GM19035 (cell line): ENCODE results near the gene C19orf25.

Source experiments
- ATAC-seq: cut with Tn5 transposase; IDR thresholded peaks from one replicate; pipeline ENCODE4 v1.9.1; 2021; ENCODE audit not compliant: unreplicated experiment

The C19orf25 gene

DNA sequence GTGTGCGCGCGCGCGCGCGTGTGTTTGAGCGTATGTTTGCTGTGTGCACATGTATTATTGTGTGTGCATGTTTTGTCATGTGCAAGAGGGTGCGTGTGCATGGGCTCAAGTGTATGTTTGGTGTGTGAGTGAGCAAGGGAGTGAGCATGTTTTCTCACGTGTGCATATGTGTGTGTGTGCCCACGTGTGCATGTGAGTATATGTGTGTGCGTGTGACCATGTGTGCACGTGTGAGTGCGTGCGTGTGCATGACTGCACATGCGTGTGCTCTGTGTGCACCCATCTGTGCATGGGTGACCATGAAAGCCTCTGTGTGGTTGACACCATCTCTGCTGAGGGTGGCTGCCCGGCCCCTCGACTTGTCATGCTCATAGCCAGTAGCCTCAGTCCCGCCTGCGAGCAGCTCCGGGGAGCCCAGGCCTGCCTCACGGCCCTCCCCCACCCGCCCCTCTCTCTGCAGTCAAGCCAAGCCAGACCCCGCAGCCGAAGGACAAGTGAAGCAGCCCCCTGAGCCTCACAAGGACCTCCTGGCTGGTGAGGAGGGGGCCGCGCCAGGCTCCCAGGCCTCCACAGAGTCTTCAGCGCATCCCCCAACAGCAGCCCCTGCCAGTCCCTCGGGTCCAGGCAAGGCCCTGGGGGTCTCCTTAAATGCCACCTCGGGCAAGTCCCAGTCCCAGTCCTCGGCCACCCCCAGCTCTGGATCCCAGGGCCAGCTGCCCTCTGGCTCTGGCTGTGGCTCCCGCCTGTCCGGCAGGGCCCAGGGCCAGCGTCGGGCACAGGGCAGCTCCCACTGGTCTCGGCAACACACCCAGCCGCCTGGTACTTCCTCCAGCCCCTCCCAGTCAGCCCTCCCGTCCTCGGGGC is 17.9 kb upstream of the C19orf25 start:
- no peak for ATAC-seq

DNA sequence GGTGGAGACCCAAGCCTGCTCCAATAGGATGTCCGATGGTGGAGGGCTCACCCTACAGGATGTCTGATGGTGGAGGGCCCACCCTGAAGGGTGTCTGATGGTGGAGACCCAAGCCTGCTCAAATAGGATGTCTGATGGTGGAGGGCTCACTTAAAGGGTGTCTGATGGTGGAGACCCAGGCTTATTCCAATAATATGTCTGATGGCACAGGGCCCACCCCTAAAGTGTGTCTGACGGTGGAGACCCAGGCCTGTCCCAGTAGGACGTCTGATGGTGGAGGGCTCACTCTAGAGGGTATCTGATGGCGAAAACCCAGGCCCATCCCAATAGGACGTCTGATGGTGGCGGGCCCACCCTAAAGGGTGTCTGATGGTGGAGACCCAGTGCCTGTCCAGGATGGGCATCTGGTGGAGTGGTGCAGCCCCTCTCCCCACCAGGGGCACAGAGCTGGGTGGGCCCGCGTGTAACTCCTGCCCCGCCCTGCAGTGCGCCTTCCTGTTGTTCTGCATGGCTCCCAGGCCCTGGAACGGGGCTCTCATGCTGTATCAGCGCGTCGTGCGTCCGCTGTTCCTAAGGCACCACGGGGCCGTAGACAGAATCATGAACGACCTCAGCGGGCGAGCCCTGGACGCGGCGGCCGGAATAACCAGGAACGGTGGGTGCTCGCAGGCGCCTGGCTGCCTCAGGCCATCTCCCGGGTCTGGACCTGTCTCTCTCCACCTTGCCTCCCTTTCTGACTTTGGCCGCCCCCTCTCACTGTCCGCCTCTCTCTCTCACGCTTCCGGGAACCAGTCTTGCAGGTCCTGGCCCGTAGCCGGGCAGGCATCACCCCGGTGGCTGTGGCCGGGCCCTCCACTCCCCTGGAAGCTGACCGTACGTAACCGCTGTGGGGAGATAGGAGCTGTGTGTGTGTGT is 17.0 kb upstream of the C19orf25 start:
- no peak for ATAC-seq

DNA sequence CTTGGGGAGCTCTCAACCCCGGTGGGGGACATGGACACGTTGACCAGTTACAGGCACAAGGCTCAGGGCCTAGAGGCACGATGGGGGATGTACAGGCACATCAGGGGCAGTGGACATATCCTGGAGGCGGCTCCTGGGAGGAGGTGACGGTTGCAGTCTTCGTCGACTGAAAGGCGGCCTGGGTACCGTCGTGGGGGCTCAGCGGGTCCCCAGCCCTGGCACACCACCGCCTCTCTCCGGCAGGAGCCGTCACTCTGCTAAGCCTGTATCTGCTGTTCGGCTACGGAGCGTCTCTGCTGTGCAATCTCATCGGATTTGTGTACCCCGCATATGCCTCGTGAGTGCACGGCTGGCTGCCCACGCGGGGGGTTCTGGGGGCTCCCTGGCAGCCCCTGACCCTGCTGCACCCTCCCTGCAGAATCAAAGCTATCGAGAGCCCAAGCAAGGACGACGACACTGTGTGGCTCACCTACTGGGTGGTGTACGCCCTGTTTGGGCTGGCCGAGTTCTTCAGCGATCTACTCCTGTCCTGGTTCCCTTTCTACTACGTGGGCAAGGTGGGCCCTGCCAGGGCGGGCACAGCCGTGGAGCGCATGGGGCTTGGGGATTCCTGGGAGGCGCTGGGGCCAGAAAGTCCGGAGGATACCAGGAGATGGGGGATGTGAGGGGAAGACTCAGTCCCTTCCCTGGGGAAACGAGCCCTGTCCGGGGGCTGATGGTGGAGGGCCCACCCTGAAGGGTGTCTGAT is 16.2 kb upstream of the C19orf25 start:
- ATAC-seq: no peak

DNA sequence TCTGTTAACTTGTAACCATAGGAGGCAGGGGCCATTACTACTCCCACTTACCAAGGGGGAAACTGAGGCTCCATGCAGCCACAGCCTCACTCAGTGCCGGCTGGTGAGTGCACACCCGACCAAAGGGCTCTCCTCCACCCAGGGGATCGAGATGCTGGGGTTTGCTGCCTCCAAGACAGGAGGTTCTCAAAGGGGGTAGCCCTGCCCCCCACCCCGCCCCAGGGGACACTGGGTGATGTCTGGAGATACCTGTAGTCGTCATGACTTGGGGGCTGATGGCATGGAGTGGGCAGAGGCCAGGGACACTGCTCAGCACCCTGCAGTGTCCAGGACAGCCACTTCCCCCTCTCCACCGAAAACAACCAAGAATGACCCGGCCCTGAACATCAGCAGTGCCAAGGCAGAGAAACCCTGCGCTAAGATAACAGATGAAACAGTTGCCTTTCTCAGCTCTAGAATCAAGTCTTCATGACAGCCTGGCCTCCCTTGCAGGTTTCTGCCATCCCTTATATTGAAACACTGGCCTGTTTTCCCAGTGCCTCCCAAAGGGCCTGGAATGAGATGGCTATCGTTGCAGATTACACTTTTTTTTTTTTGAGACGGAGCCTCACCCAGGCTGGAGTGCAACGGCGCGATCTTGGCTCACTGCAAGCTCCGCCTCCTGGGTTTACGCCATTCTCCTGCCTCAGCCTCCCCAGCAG is 15.2 kb upstream of the C19orf25 start:
- no peak for ATAC-seq

DNA sequence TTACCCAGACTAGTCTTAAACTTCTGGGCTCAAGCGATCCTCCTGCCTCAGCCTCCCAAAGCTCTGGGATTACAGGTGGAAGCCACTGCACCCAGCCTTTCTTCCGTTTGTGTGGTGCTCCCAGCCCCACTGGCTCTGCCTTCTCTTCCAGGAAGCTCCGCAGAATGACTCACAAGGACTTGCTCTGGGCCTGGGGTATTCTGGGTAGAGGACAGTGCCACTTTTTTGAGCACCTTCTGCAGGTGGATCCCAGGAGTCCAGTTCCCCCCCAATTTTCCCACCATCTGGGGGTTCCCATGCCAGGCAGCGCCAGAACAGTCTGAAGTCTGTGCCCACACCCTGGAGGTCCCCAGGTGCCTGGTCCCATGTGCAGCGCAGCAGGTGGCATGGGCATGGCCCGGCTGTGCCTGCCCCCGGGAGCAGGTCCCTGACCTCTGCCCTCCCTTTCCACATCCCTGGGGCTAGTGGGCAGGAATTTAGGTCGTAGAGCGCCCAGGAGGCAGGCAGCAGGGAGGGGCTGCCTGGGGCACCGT is 13.5 kb upstream of the C19orf25 start:
- no peak for ATAC-seq

DNA sequence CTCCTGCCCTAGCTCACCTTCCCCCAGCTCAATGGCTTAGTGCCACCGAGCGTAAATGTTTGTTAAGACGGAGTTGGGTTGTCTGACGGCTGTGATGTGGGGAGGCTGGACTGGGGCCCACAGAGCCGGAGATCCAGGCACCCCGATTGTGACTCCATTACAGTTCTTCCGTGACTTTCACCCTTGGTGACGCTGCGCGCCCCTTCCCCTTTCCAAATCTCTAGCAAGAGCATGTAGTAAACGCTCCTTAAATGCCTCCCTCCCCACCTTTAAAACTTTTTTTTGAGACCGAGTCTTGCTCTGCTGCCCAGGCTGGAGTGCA is 12.8 kb upstream of the C19orf25 start:
- ATAC-seq: no peak

DNA sequence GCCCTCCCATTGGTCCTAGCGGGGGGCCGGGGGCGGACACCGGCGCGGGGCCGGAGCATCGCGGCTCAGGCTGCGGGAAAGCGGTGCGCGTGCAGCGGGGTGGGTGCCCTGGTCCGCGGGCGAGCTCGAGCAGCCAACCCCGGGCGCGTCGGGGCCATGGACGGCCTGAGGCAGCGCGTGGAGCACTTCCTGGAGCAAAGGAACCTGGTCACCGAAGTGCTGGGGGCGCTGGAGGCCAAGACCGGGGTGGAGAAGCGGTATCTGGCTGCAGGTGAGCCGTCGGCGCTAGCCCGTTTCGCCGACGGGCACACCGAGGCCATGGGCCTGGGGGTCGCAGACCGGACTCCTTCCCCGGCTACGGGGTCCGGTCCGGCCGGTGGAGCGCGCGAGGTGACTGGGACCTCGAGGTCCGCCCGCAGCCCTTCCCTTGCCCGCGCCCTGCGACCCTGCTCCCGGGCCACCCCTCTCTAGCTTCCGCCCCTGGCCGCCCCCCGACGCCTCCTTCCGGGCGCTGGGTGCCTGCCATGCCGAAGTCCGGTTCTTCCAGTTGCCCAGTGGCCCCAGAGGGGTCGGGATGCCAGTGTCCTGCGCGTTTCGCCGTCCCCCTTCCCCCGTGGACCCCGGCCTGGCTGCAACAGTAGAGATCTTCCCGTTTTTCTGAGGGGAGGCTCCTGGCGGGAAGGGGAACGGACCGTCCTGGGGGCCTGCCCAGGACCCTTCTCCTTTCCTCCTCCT is 12.3 kb upstream of the C19orf25 start, which contains the start of gene REEP6:
Gene REEP6 (plus strand): TSS at position 68 of the 735 bp plus-strand sequence. CDS start 89 bp downstream, at position 157.
- ATAC-seq: no peak

DNA sequence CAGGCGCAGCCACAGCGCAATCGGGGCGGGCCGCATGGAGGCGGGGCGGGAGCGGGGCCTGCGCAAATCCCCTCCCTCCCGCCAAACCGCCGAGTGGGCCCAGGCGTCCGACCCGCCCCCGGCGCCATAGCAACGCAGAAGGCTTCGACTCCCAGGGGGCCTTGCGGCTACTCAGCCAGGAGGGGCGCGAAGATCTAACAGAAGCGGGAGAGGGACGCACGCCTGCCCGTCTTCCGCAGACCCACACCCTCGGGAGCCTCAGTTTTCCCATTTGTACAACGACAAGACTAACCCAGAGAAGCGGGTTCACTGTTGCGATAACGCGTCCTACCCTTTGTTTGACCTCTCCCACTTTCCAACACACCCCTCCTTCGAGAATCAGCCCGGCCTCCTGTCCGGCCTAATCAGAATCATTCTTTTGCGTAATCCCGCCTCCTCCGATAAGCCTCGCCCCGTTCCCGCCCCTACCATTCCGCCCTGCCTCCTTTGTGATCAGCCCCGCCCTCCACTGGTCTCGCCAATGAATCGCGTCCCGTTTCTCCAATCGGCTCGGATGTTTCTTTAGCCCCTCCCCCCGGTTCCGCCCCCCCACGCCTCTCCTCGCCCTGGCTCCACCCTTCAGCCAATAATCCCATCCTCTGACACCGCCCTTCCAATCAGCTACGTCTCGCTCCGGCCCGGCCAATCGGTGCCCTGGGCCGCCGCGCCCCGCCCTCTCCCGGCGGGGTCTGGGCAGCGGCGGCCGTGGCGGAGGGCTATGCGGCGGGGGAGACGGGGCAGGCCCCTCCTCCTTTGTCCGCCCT is 11.5 kb upstream of the C19orf25 start, which contains the start of gene PCSK4:
Gene PCSK4 (minus strand): TSS at position 40 of the 803 bp plus-strand sequence. CDS start 4 bp downstream, at position 36.
- peak; percentile 81 for ATAC-seq

DNA sequence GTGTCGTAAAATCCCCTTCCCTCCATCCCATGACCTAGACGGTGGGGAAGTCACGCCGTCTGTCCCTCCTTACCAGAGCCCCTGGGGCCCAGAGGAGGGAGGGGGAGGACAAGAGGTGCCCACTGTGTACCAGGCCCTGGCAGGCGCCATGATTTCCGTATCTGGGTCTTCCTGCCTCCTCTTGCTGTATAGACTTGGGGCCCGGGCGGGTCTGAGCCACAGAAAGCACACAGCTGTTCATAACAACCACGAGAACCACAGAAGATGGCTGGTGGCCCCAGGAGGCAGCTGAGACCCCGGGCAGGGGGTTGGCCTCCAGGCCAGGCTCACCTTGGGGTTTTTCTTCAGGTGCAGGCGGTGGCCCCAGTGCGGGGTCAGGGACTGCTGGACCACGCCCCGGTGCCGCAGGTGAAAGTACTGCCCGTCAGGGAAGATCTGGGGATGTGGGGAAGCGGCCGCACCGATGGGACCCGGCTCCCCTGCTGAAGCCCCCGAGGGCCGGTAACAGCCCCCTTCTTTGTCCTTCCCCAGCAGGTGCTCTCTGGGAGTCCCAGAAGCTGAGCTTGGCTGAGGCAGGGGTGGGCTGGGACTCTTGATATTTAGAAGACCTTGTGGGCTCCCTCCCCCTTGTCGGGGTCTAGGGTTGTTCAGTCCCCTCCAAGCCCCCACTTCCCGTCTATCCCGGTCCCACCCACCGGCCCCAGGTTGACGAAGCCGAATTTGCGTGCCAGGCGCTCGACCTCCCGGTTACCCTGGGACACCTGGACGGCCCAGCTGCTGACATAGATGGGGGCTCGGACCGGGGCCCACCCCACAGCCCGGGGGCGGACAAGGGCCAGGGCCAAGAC is 10.7 kb upstream of the C19orf25 start:
- ATAC-seq: no peak

DNA sequence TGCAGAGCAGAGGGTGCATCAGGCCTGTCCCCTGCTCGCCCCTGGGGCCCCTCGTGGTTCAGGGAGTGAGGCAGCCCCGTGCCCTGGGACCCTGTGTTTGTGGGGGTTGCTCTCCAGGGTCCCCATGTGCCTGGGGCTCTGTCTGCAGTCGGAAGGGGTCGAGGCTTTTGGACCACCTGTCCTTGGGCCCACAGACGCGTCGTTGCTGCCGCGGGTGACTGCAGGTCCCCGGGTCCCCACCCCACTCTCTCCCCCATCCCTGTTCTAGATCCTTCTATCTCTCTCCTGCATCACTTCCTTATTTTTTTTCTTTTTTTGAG is 9.2 kb upstream of the C19orf25 start:
- ATAC-seq: no peak

DNA sequence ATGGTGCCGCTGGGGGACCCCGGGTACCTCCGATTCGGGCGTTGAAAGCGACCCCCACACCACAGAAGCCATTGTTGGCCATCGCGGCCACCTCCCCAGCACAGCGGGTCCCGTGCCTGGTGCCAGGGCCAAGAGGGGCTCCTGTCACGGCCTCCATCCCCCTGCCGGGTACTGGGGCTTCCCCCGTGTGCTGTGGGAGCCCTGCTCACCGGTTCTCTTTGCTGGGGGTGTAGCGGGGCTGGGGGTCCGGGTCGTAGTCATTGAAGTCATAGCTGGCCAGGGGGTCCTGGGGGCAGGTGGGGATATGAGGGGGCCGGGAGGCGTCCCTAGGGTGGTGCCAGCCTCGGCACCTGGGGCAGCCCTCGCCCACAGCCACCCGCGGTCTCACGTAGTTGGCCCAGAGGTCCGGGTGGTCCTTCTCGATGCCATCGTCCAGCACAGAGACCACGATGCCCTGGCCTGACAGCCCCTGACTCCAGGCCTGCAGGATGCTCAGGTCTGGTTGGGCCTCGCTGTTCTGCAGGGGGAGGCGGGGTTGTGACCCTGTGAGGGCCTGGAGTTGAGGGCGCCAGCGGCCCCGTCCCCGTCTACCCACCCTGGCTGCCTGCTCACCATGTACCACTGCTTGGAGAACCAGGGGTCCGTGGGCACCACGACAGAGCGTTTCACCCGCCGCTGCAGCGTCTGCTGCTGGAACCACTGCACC is 8.7 kb upstream of the C19orf25 start:
- no peak for ATAC-seq

DNA sequence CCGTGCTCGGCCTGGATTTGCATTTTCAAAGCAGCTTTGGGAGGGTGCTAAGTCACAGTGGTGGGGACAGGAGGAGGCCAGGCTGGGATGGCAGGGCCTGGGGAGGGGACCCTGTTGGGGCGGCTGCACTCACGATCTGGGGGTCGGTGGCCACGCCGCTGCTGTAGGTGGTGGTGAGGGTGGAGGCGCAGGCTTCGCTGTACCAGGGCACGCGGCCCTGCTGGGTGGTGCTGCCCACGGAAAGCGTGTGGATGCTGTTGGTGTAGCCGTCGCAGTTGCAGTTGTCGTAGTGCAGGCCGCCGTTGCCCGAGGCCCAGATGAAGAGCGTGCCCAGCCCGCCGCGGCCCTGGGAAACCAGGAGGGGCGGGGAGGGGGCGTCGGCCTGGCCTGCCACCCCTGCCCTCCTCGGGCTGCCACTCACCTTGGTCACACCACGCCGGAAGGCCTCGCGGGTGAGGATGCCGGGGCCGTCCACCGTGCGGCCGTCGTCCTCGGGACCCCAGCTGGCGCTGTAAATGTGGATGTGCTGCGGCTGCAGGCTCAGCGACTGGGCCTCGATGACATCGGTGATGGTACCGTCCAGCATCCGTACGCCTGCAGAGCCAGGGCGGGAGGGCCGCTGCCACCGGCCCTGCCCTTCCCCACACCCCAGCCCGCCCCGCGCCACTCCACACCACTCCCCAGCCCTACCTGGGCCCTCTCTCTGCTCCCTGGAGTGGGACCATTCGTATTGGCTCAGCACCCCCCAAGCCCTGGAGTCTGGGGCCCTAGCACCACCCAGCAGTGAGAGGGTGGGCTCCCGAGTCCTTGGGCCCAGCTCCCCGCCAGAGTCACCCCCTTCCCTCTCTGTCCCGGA is 7.9 kb upstream of the C19orf25 start:
- no peak for ATAC-seq

DNA sequence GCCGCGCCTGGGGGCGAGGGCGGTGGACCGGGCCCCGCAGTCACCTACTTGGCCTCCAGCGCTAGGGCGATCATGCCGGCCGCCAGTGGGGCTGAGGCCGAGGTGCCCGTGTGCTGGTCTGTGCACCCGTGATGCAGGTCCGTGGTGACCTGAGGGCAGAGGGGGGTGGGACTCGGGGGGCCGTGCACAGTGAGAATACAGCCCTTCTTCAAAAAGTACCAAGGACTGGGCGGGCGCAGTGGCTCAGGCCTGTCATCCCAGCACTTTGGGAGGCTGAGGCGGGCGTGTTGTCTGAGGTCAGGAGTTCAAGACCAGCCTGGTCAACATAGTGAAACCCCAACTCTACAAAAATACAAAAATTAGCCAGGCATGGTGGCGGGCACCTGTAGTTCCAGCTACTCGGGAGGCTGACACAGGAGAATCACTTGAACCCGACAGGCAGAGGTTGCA is 5.0 kb upstream of the C19orf25 start:
- no peak for ATAC-seq

DNA sequence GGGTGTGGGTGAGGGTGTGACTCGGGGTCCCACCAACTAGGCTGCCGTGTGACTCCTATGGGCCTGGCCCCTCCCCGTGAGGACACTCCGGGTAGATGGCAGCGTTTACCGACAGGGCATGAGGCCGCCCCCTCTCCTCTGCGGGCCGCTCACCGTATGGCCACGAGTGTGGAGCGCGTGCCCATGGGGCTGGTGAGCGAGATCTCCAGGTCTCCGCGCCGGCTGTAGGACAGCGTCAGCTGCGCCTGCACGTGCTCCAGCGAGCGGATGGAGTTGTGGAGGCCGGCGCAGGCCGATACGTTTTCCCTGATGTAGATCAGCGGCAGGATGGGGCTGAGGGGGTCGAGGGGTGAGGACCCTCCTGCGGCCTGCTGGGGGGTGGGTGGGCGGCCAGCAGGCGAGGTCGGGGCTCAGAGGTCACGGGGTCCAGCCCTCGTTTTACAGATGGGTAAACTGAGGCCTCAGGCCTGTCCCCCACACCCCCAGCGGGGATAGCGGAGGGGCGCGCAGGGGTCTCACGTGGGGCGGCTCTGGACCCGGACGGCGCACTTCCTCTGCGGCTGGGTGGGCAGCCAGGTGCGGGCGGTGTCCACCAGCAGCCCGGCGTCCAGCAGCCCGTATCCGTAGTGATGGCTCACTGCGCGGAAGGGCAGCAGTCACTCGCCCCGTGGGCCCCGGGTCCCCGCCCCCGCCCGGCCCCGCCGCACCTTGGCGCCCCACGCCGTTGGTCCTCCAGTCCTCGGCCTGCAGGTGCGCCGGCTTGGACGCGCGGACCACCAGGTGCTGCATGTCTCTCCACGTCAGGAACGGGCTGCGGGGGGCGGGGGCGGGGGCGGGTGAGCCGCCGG is 4.3 kb upstream of the C19orf25 start:
- no peak for ATAC-seq

DNA sequence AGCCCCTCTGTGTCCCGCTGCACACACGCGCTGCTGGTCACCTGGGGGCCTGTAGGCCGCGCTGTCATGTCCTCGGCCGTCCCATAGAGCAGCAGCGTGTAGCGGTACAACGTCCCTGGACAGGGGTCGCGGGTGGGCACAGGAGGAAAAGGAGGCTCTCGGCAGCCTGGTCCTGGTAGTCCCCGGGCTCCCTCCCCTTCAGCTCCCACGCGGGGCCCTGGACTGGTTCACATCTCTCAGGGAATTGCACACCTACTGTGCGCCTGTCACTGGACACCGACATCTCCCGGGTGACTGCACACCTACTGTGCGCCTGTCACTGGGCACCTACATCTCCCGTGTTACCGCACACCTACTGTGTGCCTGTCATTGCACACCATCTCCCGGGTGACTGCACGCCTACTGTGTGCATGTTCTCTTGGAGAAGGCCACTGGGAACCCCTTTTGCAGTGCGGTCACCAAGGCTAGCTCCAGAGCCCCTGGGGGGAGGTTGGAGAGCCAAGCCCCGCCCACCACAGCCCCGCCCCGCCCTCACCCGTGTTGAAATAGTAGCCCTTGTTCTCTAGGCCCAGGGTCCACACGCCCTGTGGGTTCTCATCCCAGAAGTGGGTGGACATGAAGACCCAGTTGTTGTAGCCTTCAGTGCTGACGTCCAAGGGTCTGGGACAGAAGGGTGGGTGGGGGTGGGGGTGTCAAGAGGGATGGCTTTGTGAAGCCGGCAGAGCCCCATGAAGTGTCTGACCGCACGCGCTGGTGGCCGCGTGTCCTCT is 3.5 kb upstream of the C19orf25 start:
- ATAC-seq: no peak
